Sigmoid colon (tissue), 7 donors: ENCODE data around the gene CIAO3. TPM values are rescaled to one million over a fixed set of nuclear protein-coding genes. Genes with fewer than 3 reads are reported as not detected.

Experiments
- DNase-seq: peaks from one replicate; pipeline ENCODE4 v3.0.0-alpha.2; 2019
- H3K27ac ChIP-seq, 4 donors: fragments of 200-600 bp; sonication (generic); one replicate each; pipeline ENCODE4 v1.5.1; 2016 to 2019; ENCODE audit warnings: mild to moderate bottlenecking in 1 of 4
- H3K27me3 ChIP-seq, 3 donors: fragments of 200-600 bp; sonication (generic); one replicate each; pipeline ENCODE4 v1.5.1; 2019; ENCODE audit warnings: mild to moderate bottlenecking in 1 of 3
- H3K36me3 ChIP-seq, 4 donors: fragments of 200-600 bp; sonication (generic); one replicate each; pipeline ENCODE4 v1.5.1; 2016 to 2019
- H3K4me1 ChIP-seq, 4 donors: fragments of 200-600 bp; sonication (generic); one replicate each; pipeline ENCODE4 v1.5.1; 2017 to 2019
- H3K4me3 ChIP-seq, 4 donors: fragments of 200-600 bp; sonication (generic); one replicate each; pipeline ENCODE4 v1.5.1; 2017 to 2019; ENCODE audit warnings: mild to moderate bottlenecking in 2 of 4, moderate library complexity in 1 of 4
- H3K9me3 ChIP-seq, 4 donors: fragments of 200-600 bp in 3 of 4; sonication (generic) in 3 of 4; one replicate each; pipeline versions ENCODE4 v1.5.1 to v1.6.1; 2013 to 2019
- CTCF ChIP-seq, 4 experiments: fragments of 450-650 bp in 3 of 4; fragments of 200-600 bp in 1 of 4; IDR thresholded peaks; one replicate each; pipeline ENCODE4 v1.5.1; 2016 to 2019; ENCODE audit warnings: antibody characterized with exemption in 4 of 4, mild to moderate bottlenecking in 3 of 4, moderate library complexity in 2 of 4
- EP300 ChIP-seq, 4 donors: sonication (generic); formaldehyde crosslinking; IDR thresholded peaks; one replicate each; pipeline ENCODE4 v1.6.1; 2017; ENCODE audit warnings: antibody characterized with exemption in 4 of 4
- POLR2A ChIP-seq, 2 donors: fragments of 450-650 bp; IDR thresholded peaks; one replicate each; pipeline ENCODE4 v1.6.1; 2016; ENCODE audit warnings: antibody characterized with exemption in 2 of 2, mild to moderate bottlenecking in 2 of 2, moderate library complexity in 2 of 2
- POLR2AphosphoS5 ChIP-seq, 4 donors: sonication (generic); formaldehyde crosslinking; IDR thresholded peaks; one replicate each; pipeline ENCODE4 v1.6.1; 2017; ENCODE audit warnings: antibody characterized with exemption in 4 of 4
- WGBS, 2 donors: extraction: QIAGEN DNeasy Blood & Tissue Kit; methylation state at CpG; one replicate each; pipeline ENCODE4 v1.1.7; 2013; 5-methylcytosine and 5-hydroxymethylcytosine counted together
- intact Hi-C: fragments of 100-400 bp; cut with DNase I; formaldehyde crosslinking; loops from one replicate; pipeline ENCODE4 v1.15.1; 2023
- polyA plus RNA-seq, 3 donors: library from polyadenylated mRNA; stranded (reverse); fragments of 200-250 nt; gene quantifications; one replicate each; pipeline ENCODE4 v1.2.3, GENCODE V29; 2013
- total RNA-seq, 4 donors: library from RNA; depleted of rRNA; stranded (reverse); fragments of >200 nt; gene quantifications; one replicate each; pipeline ENCODE4 v1.1.0, GENCODE V29; 2016
- donor health status: healthy with polysubstance abuse.
- donor health status: Bipolar disorder and iron deficiency.
- donor health status: healthy.

The CIAO3 gene
- total RNA-seq (10 to 100 TPM; 18.9 to 28.5 (median 23.8) TPM), polyA plus RNA-seq (10 to 100 TPM; 18.6 to 51.0 (median 25.4) TPM)

GRCh38 chr16:740764-741505 lies at the start of gene CIAO3:
Gene CIAO3, minus strand, starts transcription at chr16:740997. Its CDS starts 12 bp downstream, at chr16:740985.
- Histone ChIP-seq H3K9me3 (no peaks in the 10 kb centered on the region), H3K4me3 (peak within 1 kb of the TSS; percentile 79 to 92 (median 88)), H3K27ac (peak within 1 kb of the TSS; percentile 69 to 75 (median 72)), H3K36me3 (peaks cover 12 to 33% (median 19%) of the 10 kb centered on the region in 4 donors), H3K27me3 (peaks cover 0 to 5% (median 0%) of the 10 kb centered on the region in 3 donors), H3K4me1 (peaks cover 0 to 18% (median 15%) of the 10 kb centered on the region in 4 donors)
- intact Hi-C loops, result loop anchor here (1.0 to 2.0 kb wide), 2 partner anchors 20 to 30 kb away; partner anchors contain the start of gene ANTKMT
- 1% methylated on average over 79 of the region's 79 CpGs for WGBS, 2 donors
- peak; percentile 94 for DNase-seq
- TF ChIP-seq POLR2A (IDR thresholded peaks at IDR 0.05) (peak; percentile 16 to 58), EP300 (IDR thresholded peaks at IDR 0.05) (no peak), POLR2AphosphoS5 (IDR thresholded peaks at IDR 0.05) (peak; percentile 95 to 99 (median 98)), CTCF (IDR thresholded peaks at IDR 0.05) (peak; percentile 62 to 97 (median 72))

- no peak for TF ChIP-seq POLR2A (IDR thresholded peaks at IDR 0.05)
- no peak for TF ChIP-seq EP300 (IDR thresholded peaks at IDR 0.05)
- H3K36me3 ChIP-seq, result peaks cover 0 to 13% (median 8%) of the 10 kb centered on the region in 4 donors
- no peak overlapping the region for H3K27ac ChIP-seq
- no peaks in the 10 kb centered on the region for H3K27me3 ChIP-seq
- no peaks in the 10 kb centered on the region for H3K9me3 ChIP-seq
- intact Hi-C loops, result no loop called here
- H3K4me1 ChIP-seq, result peaks cover 0 to 24% (median 19%) of the 10 kb centered on the region in 4 donors
- H3K4me3 ChIP-seq, result no peak overlapping the region
- DNase-seq, result no peak
- 92 to 94% methylated on average over 17 of the region's 17 CpGs for WGBS, 2 donors
These were observed 49.3 kb upstream of the CIAO3 start for GRCh38 chr16:790086-790485.

GRCh38 chr16:789191-789850 lies 48.5 kb upstream of the CIAO3 start:
- 79% methylated on average over 33 of the region's 33 CpGs for WGBS, 2 donors
- Histone ChIP-seq H3K4me1 (peaks cover 0 to 24% (median 19%) of the 10 kb centered on the region in 4 donors), H3K27me3 (no peaks in the 10 kb centered on the region), H3K36me3 (peaks cover 0 to 13% (median 8%) of the 10 kb centered on the region in 4 donors), H3K4me3 (peak overlapping the region; percentile 50 to 100 (median 83)), H3K27ac (peak overlapping the region in 1 of 4 donors; percentile 60), H3K9me3 (no peaks in the 10 kb centered on the region)
- TF ChIP-seq EP300 (IDR thresholded peaks at IDR 0.05) (no peak), CTCF (IDR thresholded peaks at IDR 0.05) (no peak), POLR2A (IDR thresholded peaks at IDR 0.05) (no peak), POLR2AphosphoS5 (IDR thresholded peaks at IDR 0.05) (no peak)
- no peak for DNase-seq
- intact Hi-C loops, result no loop called here

- Histone ChIP-seq H3K27ac (peak within 1 kb of the TSS; percentile 62 to 83 (median 76)), H3K36me3 (peaks cover 0 to 13% (median 8%) of the 10 kb centered on the region in 4 donors)
These were observed 47.8 kb upstream of the CIAO3 start, which contains the start of gene CHTF18 for GRCh38 chr16:788399-789126. Gene CHTF18, plus strand, starts transcription at chr16:788620. Its CDS starts 65 bp downstream, at chr16:788685.

More at GRCh38 chr16:788399-789126, 47.8 kb upstream of the CIAO3 start, which contains the start of gene CHTF18:
- WGBS, 2 donors, result 1% methylated on average over 97 of the region's 97 CpGs
- TF ChIP-seq CTCF (IDR thresholded peaks at IDR 0.05), result no peak
- no peak for TF ChIP-seq EP300 (IDR thresholded peaks at IDR 0.05)
- no peak for TF ChIP-seq POLR2AphosphoS5 (IDR thresholded peaks at IDR 0.05)
- TF ChIP-seq POLR2A (IDR thresholded peaks at IDR 0.05), result no peak
- Histone ChIP-seq H3K27me3 (no peaks in the 10 kb centered on the region), H3K4me3 (peak within 1 kb of the TSS; percentile 84 to 100 (median 94)), H3K9me3 (no peaks in the 10 kb centered on the region), H3K4me1 (peaks cover 0 to 25% (median 24%) of the 10 kb centered on the region in 4 donors)
- intact Hi-C loops, result loop anchor here (1.0 kb wide), 1 partner anchor 19 kb away; no protein-coding TSS in a partner anchor
- peak; percentile 94 for DNase-seq
